Hepatocyte (in vitro differentiated cells): ENCODE results near the gene NOL9.

Experiments
- CTCF ChIP-seq: fragments of 200-600 bp; sonication (generic); IDR thresholded peaks from 2 replicates; pipeline ENCODE4 v1.5.1; 2016; ENCODE audit warnings: antibody characterized with exemption, mild to moderate bottlenecking; ENCODE audit not compliant: poor library complexity
- EZH2phosphoT487 ChIP-seq: fragments of 200-600 bp; sonication (generic); IDR thresholded peaks from one replicate; pipeline ENCODE4 v1.6.1; 2018; ENCODE audit warnings: antibody characterized with exemption, mild to moderate bottlenecking, low read depth, moderate library complexity; ENCODE audit not compliant: unreplicated experiment, severe bottlenecking

- TF ChIP-seq CTCF: no peak
- TF ChIP-seq EZH2phosphoT487: no peak
These were observed 71.1 kb downstream of the NOL9 start for GRCh38 chr1:6483017-6483760.
